OCI-LY1 (cell line): ENCODE results near the gene SMIM22.

Source experiments
- CTCF ChIP-seq: fragments of 200-600 bp; sonication (generic), shearing (Covaris generic); IDR thresholded peaks from 2 replicates; pipeline ENCODE4 v1.5.1; 2017; ENCODE audit warnings: mild to moderate bottlenecking, antibody characterized with exemption, low read length, moderate library complexity, mixed read lengths
- EZH2 ChIP-seq: fragments of 200-600 bp; sonication (generic), shearing (Covaris generic); IDR thresholded peaks from 2 replicates; pipeline ENCODE4 v1.8.0; 2017; ENCODE audit warnings: borderline replicate concordance, mixed run types, mild to moderate bottlenecking, antibody characterized with exemption, low read length, moderate library complexity, mixed read lengths

- TF ChIP-seq CTCF: no peak
- no peak for TF ChIP-seq EZH2
These were observed 47.1 kb upstream of the SMIM22 start for GRCh38 chr16:4747906-4748681.
